H54 (cell line): ENCODE measurements around the gene ABCC4.

Experiments
- DNase-seq: peaks from one replicate; pipeline ENCODE4 v3.0.0; 2011; ENCODE audit warnings: low spot score, mixed read lengths; ENCODE audit not compliant: insufficient read length
- FAIRE-seq: peaks from 3 replicates; lab custom pipeline; 2011; peaks lifted over from hg19 to GRCh38; lab: Jason Lieb, UNC
- POLR2A ChIP-seq: IDR thresholded peaks from 2 replicates; pipeline ENCODE4 v1.6.1; 2011; ENCODE audit warnings: low read depth, mild to moderate bottlenecking, low read length

The ABCC4 gene

DNA sequence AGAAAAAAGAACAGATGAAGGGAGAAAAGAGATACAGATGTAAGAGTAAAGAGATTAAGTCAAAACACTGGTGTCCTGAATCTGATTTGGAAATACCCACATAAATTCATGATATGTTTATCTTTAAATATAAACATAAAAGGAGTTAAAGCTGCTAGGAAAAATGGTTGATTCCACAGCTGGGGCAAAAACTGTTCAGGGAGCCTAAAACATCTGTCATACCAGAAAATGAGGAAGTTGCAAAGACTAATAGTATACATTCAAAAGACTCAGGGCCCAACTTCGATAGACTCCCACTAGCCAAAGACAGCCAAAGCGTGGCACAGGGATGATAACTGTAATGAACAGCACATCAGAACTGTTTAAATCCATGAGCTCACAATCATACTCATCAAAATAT, 62.0 kb downstream of the ABCC4 start:
- TF ChIP-seq POLR2A = no peak
- no peak for DNase-seq
- FAIRE-seq = peak; percentile 38

DNA sequence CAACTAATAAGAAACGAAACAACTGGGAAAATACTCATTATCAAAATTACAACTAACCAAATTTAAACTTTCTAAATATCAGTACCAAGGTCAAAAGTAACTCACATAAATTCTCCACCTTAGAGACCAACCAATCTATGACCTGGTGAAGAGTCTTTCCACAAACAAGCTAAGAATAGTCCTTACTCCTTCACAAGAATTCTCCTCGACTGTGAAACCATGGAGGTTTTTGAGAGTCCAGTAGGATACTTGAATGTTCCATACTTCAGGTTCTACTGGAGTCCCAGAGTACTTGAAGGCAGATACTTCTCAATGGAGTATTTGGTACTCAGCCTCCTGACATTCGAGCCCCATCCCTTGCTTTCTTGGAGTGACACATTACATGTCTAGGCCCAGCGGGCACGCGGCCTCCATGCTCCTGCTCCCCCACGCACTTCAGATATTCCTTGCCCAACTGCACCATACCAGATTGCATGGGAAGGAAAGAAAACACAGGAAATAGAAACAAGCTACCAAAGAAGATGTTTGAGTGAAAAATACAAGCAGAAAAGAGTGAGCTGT, 63.9 kb downstream of the ABCC4 start:
- no peak for FAIRE-seq
- DNase-seq = no peak
- no peak for TF ChIP-seq POLR2A

DNA sequence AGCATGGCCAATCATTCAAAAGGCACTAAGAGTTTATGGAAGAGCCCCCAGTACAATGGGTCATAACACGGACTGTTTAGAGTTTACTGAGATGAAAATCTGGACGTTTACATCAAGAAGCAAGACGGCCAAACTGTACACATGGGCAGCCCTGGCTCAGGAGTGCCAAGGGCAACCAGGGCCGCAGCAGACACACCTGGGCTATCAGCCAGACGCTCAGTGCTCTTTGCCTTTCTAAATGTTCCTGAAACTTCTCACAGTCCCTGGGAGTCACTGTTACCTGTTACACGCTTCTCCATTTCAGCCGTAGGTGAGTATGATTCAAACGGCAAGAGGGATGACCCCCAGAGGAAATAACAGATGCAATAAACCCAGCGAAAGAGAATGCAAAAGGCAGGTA, 64.5 kb downstream of the ABCC4 start:
- DNase-seq = no peak
- FAIRE-seq = no peak
- no peak for TF ChIP-seq POLR2A

DNA sequence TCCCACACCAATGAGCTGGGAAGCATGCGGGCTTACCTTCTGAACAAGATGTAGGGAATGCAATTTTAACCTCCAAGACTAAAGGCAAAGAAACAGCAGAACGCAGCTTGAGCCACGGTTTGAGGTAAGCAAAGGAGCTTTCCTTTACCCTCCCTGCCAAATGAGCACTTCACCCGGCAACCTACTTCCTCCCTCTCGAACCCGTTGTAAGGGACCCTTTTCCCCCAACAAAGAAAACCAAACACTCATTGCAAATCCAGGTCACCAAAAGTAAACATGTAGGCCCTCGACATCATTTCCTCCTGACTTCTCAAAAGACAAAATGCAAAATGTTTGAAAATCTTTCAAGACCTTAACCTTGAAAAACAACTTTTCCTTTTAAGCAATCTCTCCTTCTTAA, 65.3 kb downstream of the ABCC4 start:
- DNase-seq = no peak
- no peak for TF ChIP-seq POLR2A
- FAIRE-seq = peak; percentile 69

DNA sequence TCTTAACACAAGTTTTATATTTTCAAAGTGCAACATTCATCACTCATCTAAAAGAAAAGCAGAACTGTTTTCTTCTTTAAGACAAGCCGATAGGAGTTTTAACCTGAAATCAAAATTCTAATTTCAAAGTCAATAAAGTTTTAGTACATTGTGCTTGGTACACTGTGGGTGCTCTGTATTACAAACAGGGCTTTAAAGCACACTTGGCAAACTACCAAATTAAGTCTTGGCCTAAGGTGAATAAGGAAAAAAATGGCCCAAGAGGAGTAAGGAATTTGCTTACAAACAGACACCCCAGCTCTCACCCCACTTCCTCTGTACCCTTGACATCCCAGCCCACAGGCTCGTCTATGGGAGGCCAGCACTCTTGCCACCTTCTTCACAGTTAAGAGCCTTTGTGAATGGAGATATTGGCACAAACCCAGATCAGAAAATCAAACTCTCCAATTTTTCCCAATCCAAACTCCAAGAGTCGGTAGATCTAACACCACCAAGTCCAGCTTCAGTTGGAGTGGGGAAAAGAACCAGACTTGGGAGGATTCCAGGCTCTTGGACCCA, 66.0 kb downstream of the ABCC4 start:
- DNase-seq (no peak), FAIRE-seq (peak; percentile 50)
- TF ChIP-seq POLR2A = no peak

DNA sequence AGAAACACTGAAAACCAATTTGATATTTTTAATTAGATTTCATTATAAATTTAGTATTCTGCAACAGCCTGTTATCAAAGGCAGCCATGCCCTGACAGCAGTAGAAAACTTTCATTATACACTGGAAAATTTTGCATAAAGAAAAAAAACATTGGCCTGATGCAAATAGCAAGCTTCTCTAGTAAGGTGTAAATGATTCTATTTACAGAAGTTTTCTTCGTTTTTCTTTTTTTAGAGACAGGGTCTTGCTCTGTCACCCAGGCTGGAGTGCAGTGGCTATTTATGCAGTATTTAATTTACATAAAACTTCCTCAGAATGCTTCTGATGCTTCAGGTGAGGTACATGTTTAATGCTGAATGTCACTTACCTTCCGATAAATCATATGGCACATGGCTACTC, 67.0 kb downstream of the ABCC4 start:
- no peak for FAIRE-seq
- no peak for TF ChIP-seq POLR2A
- DNase-seq = no peak

DNA sequence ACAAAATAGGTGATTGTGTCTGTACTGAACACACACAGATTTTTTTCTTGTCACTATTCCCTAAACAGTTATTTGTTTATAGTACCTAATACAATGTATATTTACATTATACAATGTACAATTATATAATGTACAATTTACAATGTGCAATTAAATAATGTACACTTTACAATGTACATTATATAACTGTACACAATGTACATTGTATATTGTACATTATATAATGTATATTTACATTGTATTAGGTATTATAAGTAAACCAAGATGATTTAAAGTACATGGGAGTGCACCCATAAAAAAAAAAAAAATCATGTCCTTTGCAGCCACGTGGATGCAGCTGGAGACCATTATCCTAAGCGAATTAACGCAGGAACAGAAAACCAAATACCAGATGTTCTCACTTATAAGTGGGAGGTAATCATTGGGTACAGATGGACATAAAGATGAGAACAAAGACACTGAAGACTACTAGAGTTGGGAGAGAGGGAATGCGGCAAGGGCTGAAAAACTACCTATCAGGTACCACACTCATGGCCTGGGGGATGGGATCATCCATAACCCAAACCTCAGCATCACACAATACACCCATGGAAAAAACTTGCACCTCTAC, 68.1 kb downstream of the ABCC4 start:
- DNase-seq = no peak
- FAIRE-seq = no peak
- TF ChIP-seq POLR2A = no peak

DNA sequence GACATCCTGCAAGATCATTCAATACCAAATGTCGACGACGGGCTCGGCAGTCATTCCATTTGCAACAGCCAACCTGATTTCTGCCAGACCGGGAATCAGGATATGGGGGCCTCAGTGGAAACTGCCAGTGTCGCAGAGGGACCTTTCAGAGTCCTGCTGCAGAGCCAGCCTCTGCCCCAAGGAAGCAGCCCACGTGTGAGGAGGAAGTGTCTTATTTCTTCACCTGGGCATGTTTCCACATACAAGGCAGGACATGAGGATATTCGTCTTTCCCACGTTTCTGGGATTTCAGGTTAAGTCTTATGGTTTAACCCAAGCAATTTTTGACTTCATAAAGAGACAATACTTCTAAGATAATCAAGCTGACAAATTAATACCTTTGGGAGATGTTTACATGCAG, 69.9 kb downstream of the ABCC4 start:
- DNase-seq = no peak
- no peak for TF ChIP-seq POLR2A

DNA sequence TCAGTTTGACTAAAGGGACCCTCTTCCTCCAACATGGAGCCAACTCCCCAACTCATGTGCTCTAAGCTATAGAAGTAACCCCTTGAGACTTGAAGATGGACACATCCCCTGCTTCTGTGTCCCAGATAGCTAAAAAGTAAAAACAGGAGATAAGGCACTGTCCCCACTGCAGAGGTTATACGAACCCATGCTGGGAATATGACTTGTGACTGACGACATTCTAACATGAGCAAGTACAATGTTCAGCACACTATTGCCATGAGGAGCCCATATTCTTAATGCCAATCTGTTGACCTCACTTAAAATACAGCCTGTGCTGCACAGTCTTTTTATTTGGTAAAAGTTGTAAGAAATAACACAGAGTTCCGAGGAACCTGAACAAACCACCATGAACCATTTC, 71.4 kb downstream of the ABCC4 start:
- peak; percentile 65 for FAIRE-seq
- no peak for DNase-seq
- no peak for TF ChIP-seq POLR2A

More for the DNA sequence above, 69.9 kb downstream of the ABCC4 start:
- no peak for FAIRE-seq

DNA sequence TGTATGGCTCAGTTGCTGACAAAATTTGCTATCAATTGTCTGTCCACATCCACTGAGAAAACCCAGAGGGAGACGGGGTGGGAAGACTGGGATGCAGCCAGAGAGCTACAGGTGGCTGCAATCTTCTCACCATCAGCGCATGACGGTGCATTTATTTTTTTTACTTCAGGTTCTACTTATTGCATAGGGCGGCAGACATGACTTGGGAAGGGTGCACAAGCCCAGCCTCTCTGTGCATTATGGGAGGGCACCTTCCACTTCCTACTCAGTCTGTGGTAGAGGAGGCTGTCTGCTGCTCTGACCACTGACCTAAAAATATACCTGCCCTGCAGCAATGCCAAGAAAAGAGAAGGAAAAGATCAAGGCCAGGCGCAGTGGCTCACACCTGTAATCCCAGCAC, 73.1 kb downstream of the ABCC4 start:
- FAIRE-seq (no peak), DNase-seq (no peak)
- no peak for TF ChIP-seq POLR2A

DNA sequence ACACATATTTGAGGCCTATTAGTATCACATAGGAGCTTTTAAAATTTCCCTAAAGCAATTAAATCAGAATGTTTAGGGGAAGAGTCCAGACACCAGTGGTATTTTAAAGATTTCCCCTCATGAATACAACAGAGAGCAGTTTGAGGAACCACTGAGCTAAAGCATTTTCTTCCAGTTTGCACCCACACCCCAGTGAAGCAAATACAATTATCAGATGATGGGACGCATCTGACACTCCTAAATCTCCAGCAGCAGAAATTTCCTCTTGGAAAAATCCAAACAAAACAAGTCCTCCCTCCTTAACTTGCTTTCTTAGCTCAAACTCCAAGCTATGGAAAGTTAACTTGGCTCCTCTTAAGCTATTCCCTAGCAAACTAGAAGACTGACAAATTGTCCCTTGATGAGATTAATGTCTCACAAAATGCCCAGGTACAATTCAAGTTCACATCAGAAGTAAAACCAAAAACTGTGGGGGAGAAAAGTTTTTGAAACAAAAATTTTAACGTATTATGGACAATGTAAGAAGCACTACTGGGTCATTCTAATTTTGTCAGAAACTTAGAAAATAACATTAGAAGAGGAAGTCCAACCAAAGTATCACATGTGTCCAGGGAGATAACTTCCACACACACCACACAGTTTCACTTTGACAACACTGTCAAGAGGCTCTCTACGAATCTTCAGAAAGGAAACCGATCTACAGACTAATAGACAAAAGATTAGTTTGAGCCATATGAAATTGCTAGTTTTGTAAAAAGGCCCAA, 74.1 kb downstream of the ABCC4 start:
- FAIRE-seq (peak; percentile 64), DNase-seq (no peak)

DNA sequence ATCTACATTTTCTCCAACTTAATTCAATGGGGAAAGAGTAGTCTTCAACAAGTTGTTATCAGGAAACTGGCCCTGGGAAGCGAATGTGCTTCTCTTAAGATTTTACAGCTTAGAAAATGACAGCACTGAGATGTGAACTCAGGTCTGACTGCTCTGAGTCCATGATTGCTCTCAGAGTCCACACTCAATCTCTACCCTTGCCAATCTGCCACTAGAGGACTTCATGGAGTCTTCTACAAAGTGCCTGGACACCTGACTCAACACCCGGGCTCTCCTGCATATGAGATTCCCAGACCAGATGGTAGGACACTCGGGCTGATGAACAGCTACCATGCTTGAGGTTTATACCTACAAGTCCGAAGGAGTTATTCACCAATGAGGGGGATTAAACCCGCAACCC, 74.8 kb downstream of the ABCC4 start:
- no peak for TF ChIP-seq POLR2A
- DNase-seq (no peak), FAIRE-seq (peak; percentile 70)

More for the DNA sequence above, 74.1 kb downstream of the ABCC4 start:
- no peak for TF ChIP-seq POLR2A

DNA sequence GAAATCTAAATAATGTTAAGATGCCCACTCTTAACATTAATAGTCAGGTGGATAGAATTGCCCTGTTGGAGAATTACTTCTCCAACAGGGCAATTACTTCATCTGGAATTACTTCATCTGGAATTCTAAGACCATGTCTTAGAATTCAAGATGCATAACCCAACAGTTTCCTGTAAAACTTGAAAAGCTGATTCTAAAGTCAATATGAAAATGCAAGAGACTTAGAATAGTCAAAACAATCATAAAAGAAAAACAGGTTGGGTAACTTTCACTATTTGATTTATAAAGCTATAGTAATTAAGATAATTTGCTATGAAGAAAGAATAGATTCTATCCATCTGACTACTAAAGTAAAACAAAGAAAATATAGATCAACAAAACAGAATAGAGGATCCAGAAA, 75.2 kb downstream of the ABCC4 start:
- FAIRE-seq (no peak), DNase-seq (no peak)
- no peak for TF ChIP-seq POLR2A

DNA sequence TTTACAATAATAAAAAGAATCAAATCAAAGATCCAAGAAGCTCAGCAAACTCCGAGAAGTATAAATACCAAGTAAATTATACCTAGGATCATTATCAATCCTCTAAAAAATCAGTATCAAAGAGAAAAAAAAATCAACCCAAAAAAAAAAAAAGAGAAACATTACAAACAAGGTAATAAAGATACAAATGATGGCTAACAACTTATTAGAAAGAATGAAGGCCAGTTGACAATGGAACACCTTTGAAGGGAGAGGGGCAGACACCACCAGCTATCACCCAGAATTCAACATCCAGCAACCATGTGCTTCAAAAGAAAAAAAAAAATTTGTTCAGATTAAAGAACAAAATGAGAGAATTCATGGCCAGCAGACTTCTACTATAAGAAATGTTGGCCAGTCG, 77.2 kb downstream of the ABCC4 start:
- FAIRE-seq (no peak), DNase-seq (no peak)
- no peak for TF ChIP-seq POLR2A
